GM21717 (cell line): ENCODE data around the gene MRRF.
"Not testable (repeated sequence)": the region's sequence is repeated elsewhere in the genome, so short reads cannot be mapped to it uniquely, and the experiment has no call there.

Source experiments
- ATAC-seq: cut with Tn5 transposase; IDR thresholded peaks from one replicate; pipeline ENCODE4 v1.9.1; 2021; ENCODE audit warnings: mild to moderate bottlenecking, moderate library complexity; ENCODE audit not compliant: unreplicated experiment

The MRRF gene

GRCh38 chr9:122330466-122330865, 65.8 kb downstream of the MRRF start:
- ATAC-seq: not testable (repeated sequence)

- ATAC-seq: no peak
Observed at GRCh38 chr9:122331523-122331927, 66.8 kb downstream of the MRRF start.

DNA sequence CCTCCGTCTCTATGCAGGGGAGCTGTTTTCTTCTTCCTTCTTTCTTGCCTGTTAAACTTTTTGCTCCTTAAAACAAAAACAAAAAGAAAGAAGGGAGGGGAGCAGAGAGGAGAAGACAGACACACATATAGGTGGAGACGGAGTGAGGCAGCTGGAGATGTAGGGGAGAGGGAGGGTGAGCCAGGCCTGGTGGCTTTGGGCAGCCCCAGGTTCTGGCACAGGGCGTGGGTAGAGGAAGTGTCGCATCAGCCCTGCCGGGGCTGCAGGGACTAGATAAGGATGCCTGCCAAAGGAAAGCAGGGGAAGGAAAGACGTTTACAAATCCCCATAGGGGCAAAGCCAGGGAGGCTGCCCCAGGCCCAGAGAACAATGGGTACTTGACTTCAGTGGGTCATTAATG, 67.4 kb downstream of the MRRF start:
- no peak for ATAC-seq

- no peak for ATAC-seq
Observed at GRCh38 chr9:122332644-122333043, 68.0 kb downstream of the MRRF start.

DNA sequence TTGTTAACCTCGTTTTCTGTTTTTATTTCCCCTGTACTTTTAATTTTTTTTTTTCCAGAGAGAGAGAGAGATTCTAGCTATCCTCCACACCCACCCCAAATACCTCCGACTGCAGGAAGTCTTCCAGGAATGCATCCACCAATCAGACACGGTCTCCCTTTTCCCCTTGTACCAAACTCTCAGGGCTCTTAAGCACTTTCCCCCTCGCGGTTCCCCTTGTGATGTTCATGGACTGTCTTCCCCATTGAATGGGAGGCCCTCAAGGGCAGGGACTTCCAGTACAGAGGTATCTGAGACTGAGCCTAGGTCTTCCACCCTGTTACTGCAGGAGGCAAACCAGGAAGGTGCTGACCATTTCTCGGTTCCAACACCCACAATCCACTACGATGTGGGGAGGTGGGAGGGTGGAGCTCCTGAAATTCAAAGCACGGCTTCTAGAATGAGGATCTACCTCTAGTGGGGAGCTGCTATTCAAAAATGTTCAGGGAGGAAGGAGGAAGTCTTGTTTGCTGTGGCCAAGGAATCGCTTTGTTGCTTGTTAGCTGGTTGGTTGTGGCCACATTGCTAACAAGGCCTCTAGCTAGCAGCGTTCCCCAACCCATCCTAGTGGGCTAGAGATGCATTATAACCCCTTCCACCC, 68.6 kb downstream of the MRRF start:
- no peak for ATAC-seq

- ATAC-seq: no peak
Observed at GRCh38 chr9:122334916-122335315, 70.2 kb downstream of the MRRF start.

- no peak for ATAC-seq
Observed at GRCh38 chr9:122336189-122336588, 71.5 kb downstream of the MRRF start.

DNA sequence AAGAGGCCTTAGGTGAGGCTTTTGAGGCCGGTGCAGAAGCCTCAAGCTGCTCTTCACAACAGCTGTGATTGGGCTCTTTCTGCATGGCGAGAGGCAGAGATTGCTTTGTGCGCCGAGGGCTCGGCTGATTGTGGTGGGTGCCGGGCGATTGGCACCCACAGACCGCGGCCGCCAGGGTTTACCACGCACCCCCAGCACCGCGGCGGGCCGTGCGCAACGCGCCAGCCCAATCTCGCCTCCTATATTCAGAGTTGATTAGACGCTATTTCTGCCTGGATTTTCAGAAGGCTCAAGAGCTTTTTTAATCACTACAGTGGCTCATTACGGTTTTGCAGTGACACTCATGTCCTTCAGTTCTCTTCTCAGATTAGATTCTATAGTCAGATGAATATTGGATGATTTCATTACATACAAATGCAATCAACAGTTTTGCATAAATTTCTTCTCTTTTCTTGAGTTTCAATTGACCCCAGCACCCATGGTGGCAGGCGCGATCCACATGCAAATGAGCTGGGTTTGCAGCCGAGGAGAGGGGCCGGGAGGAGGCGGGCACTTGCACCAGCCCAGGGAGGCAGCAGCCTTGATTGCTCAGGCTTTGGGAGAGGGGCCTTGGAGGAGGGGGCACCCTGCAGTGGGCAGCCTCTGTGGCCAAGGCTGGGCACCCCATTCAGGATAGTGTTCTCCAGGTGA, 72.3 kb downstream of the MRRF start:
- no peak for ATAC-seq

- ATAC-seq: no peak
Observed at GRCh38 chr9:122337556-122337929, 72.9 kb downstream of the MRRF start.

GRCh38 chr9:122338536-122338935, 73.9 kb downstream of the MRRF start:
- no peak for ATAC-seq

DNA sequence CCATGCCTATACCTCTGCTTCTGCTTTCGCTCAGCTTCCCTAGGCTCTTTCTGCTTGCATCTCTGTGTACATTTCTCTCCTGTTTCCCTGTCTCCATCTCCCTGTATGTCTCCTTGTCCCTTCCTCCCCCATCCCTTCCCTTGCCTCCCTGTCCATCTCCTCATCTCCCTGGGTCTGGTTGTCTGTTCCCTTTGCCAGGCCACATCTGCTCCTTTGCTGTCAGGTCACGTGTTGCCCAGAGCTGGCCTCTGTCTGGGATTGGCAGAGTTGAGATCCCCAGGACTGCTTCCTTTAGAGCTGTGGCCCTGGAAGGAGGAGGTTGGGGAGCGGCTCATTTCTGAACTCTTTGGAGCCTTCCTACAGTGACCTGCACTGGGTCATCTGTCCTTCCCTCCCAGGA, 74.3 kb downstream of the MRRF start:
- no peak for ATAC-seq

- ATAC-seq: no peak
Observed at GRCh38 chr9:122339579-122339978, 74.9 kb downstream of the MRRF start.

GRCh38 chr9:122340161-122340560, 75.5 kb downstream of the MRRF start:
- no peak for ATAC-seq

DNA sequence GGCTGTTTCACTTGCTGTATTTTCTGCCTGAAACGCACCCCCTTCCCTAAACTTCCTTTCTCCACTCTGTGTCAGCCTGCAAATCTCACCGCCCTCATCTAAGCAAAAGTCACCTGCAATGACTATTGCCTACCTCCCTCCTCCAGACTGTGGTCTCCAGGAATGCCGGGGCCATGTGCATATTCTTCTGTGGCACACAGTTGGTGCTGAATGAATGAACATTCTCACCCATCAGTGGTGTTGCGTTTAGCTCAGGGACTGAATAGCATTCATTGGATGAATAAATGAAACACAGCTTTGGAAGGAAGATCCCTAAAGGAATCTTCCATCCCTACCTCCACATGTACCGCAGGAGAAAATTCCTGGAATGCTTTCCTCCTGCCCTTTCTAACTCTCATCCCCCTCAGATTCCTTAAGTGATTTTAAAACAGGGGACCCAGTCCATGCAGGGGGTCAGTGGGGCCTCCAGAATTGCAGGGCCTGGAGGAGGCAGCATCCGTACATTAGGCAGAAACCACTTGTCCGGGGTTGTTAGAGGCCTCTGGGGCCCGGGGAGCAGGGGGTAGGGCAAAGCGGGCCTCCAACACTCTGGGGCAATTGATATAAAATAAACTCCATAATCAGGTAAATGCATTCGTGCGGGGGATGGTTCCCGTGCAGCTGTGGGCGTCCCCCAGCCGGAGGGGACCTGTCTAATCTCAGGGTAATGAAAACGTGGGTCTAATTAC, 77.8 kb downstream of the MRRF start:
- no peak for ATAC-seq

- no peak for ATAC-seq
Observed at GRCh38 chr9:122346478-122347347, 82.0 kb downstream of the MRRF start.

GRCh38 chr9:122347348-122348287, 82.9 kb downstream of the MRRF start:
- ATAC-seq: no peak

GRCh38 chr9:122348288-122348777, 83.7 kb downstream of the MRRF start:
- ATAC-seq: no peak

- ATAC-seq: no peak
Observed at GRCh38 chr9:122348791-122349190, 84.1 kb downstream of the MRRF start.

DNA sequence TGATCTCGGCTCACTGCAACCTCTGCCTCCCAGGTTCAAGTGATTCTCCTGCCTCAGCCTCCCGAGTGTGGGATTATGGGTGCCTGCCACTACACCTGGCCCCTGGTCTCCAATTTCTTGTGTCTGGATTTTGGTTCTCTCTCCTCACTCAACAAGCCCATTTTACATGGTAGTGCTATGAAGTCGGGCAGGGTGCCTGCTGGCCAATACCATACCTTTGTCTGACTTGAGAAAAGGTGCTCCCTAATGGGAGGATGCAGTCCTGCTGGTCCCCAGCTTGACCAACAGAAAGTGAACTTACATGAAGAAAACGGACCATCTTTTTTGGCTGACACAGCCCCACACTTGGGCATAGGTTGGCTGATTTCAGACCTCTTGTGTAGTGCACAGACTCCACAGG, 84.5 kb downstream of the MRRF start:
- ATAC-seq: no peak
